ENCODE results near the gene FIZ1.

FIZ1 gene

GRCh38 chr19:55592391-55593090 lies 6.8 kb downstream of the FIZ1 start:
- ChIA-PET POLR2A (no interaction called here), CTCF (interaction anchor here (1.0 kb wide), 1 partner anchor 13 kb away, joined by 3 read pairs; the partner anchor contains the start of gene ZNF865)
- no peak for DNase-seq (ENCODE audit: low read depth, low spot score)
- TF ChIP-seq CTCF (IDR thresholded peaks at IDR 0.05; ENCODE audit: insufficient read depth, low read length, missing control alignments): no peak
- no peak overlapping the region for H3K4me3 ChIP-seq (ENCODE audit: low read depth, low read length)

- ChIA-PET POLR2A (no interaction called here), CTCF (no interaction called here)
- DNase-seq (ENCODE audit: low read depth, low spot score): no peak
- TF ChIP-seq CTCF (IDR thresholded peaks at IDR 0.05; ENCODE audit: insufficient read depth, low read length, missing control alignments): no peak
- no peak overlapping the region for H3K4me3 ChIP-seq (ENCODE audit: low read depth, low read length)
These were observed 7.8 kb downstream of the FIZ1 start for GRCh38 chr19:55591555-55591954.

DNA sequence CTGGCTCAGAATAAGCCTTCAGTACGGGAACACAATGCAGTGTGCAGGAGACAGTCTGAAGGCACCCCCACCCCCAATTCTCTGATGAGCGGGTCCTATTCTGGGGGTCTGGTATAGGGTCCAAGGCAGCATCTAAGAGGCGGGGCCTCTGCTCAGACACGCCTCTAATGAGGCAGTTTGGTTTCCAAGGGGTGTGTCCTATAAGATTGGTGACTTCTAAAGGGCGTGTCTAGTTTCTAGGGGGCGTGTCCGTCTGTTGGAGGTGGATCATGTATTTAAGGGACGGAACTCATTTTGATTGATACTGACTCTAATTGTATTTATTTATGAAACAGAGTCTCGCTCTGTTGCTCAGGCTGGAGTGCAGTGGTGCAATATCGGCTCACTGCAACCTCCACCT lies 8.7 kb downstream of the FIZ1 start:
- ChIA-PET POLR2A (no interaction called here), CTCF (interaction anchor here (2.3 kb wide), 1 partner anchor 16 kb away, joined by 6 read pairs; no protein-coding TSS in a partner anchor)
- DNase-seq (ENCODE audit: low read depth, low spot score): no peak
- no peak for TF ChIP-seq CTCF (IDR thresholded peaks at IDR 0.05; ENCODE audit: insufficient read depth, low read length, missing control alignments)
- H3K4me3 ChIP-seq (ENCODE audit: low read depth, low read length): no peak overlapping the region

DNA sequence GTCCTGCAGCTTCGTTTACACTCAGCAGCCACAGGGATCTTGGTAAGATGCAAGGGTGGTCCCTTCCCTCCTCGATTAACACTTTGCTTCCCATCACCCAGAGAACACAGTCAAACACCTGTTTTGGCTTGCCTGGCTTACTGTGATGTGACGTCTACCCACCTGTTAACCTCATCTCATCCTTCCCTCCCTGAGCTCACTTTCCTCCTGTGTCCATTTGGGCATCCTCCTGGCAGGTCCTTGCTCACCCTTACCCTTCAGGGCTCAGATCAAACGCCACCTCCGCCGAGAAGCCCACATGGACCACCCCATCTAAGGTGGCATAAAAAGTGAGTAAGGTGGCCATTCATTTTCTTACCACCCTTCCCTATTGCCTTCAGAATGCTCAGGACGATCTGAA lies 9.2 kb downstream of the FIZ1 start:
- no peak for DNase-seq (ENCODE audit: low read depth, low spot score)
- no peak for TF ChIP-seq CTCF (IDR thresholded peaks at IDR 0.05; ENCODE audit: insufficient read depth, low read length, missing control alignments)
- POLR2A ChIA-PET: no interaction called here
- no peak overlapping the region for H3K4me3 ChIP-seq (ENCODE audit: low read depth, low read length)
- CTCF ChIA-PET: interaction anchor here (2.3 kb wide), 1 partner anchor 16 kb away, joined by 6 read pairs; no protein-coding TSS in a partner anchor

- POLR2A ChIA-PET: no interaction called here
- no peak for DNase-seq (ENCODE audit: low read depth, low spot score)
- CTCF ChIA-PET: interaction anchor here (1.6 to 2.3 kb wide), 3 partner anchors 10 to 18 kb away, joined by 4 to 6 read pairs (median 6); partner anchors contain the start of genes FIZ1 and ZNF865
- no peak overlapping the region for H3K4me3 ChIP-seq (ENCODE audit: low read depth, low read length)
- no peak for TF ChIP-seq CTCF (IDR thresholded peaks at IDR 0.05; ENCODE audit: insufficient read depth, low read length, missing control alignments)
These were observed 10.6 kb downstream of the FIZ1 start for GRCh38 chr19:55588738-55589137.

DNA sequence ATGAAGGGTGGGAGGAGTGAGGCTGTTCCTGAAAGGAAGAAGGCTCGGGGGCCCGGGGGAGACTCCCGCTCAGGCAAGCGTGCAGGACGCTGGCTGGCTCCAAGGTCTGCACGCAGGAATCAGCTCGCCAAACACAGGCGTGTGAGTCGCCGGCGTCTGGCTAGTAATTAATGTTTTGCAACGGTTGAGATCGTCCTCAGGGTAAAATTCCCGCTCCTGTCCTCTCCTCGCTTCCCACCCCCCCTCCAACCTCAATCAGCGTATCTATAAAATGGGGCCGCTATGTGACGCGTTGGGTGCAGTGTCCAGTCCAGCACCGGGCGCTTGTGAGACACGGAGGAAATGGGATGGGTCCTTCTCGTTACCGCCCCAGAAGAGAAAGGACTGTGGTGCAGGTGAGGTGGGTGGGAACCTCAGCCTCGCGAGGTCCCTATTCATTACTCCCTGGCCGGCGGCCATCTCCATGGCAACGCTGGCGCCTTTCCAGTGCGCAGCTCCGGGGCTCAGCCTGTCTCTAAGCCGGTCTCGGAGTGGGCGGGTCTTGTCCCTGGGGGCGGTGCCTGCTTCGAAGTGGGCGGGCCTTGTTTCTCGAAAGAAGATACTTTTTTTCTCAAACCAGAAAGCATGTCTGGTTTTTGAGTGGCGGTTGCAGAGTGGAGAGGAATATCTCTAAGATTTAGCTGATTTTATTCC lies 12.2 kb downstream of the FIZ1 start:
- TF ChIP-seq CTCF (IDR thresholded peaks at IDR 0.05; ENCODE audit: insufficient read depth, low read length, missing control alignments): no peak
- POLR2A ChIA-PET: interaction anchor here (0.6 to 0.7 kb wide), 2 partner anchors 12 to 29 kb away, joined by 3 read pairs; partner anchors contain the start of gene FIZ1
- CTCF ChIA-PET: interaction anchor here (0.6 to 1.9 kb wide), 7 partner anchors 12 to 83 kb away, joined by 3 to 6 read pairs (median 4); partner anchors contain the start of genes FIZ1 and ZNF865
- no peak for DNase-seq (ENCODE audit: low read depth, low spot score)
- peak overlapping the region; percentile 53 for H3K4me3 ChIP-seq (ENCODE audit: low read depth, low read length)
